ENCODE measurements around the gene RNF4.
A peak's percentile ranks its signal among the peaks of the same experiment; 100 is the strongest.
"Not testable (repeated sequence)": the region's sequence is repeated elsewhere in the genome, so short reads cannot be mapped to it uniquely, and the experiment has no call there.

The RNF4 gene

GRCh38 chr4:2534904-2535375 is 66.0 kb downstream of the RNF4 start:
- TF ChIP-seq CTCF (IDR thresholded peaks at IDR 0.05; ENCODE audit: extremely low read depth, missing control alignments): no peak
- no peak for DNase-seq (ENCODE audit: low spot score)

GRCh38 chr4:2535376-2536192 is 66.7 kb downstream of the RNF4 start:
- no peak for TF ChIP-seq CTCF (IDR thresholded peaks at IDR 0.05; ENCODE audit: extremely low read depth, missing control alignments)
- peak; percentile 56 for DNase-seq (ENCODE audit: low spot score)

GRCh38 chr4:2536193-2537010 is 67.5 kb downstream of the RNF4 start, which contains the start of gene FAM193A:
Gene FAM193A (plus strand): TSS chr4:2536647. CDS start chr4:2536916, 269 bp downstream.
- peak; percentile 97 for DNase-seq (ENCODE audit: low spot score)
- TF ChIP-seq CTCF (IDR thresholded peaks at IDR 0.05; ENCODE audit: extremely low read depth, missing control alignments): no peak

GRCh38 chr4:2537011-2537830 is 68.3 kb downstream of the RNF4 start:
- TF ChIP-seq CTCF (IDR thresholded peaks at IDR 0.05; ENCODE audit: extremely low read depth, missing control alignments): no peak

GRCh38 chr4:2543580-2544191 is 74.8 kb downstream of the RNF4 start:
- DNase-seq (ENCODE audit: low spot score): not testable (repeated sequence)

More at GRCh38 chr4:2537011-2537830, 68.3 kb downstream of the RNF4 start:
- peak; percentile 55 for DNase-seq (ENCODE audit: low spot score)

- TF ChIP-seq CTCF (IDR thresholded peaks at IDR 0.05; ENCODE audit: extremely low read depth, missing control alignments): no peak
- no peak for DNase-seq (ENCODE audit: low spot score)
Measured at GRCh38 chr4:2545321-2546013, 76.6 kb downstream of the RNF4 start.
